Upper lobe of left lung (tissue), 6 donors: ENCODE data around the gene MRPS5. TPM values are rescaled to one million over a fixed set of nuclear protein-coding genes. Genes with fewer than 3 reads are reported as not detected.
"Not testable (repeated sequence)": the region's sequence is repeated elsewhere in the genome, so short reads cannot be mapped to it uniquely, and the experiment has no call there.

Experiments used
- ATAC-seq, 2 donors: fragments of 200-7000 bp; cut with Tn5 transposase; one replicate each; pipeline ENCODE4 v1.9.1; 2022; ENCODE audit warnings: mild to moderate bottlenecking in 2 of 2, moderate library complexity in 2 of 2; ENCODE audit not compliant: low FRiP score in 2 of 2
- DNase-seq, 2 donors: peaks; one replicate each; pipeline ENCODE4 v3.0.0-alpha.2; 2019 to 2020
- H3K27ac ChIP-seq, 4 donors: fragments of 200-600 bp; sonication (generic); one replicate each; pipeline ENCODE4 v1.5.1; 2016 to 2019
- H3K27me3 ChIP-seq, 4 donors: fragments of 200-600 bp; sonication (generic); one replicate each; pipeline ENCODE4 v1.5.1; 2017 to 2019
- H3K36me3 ChIP-seq, 4 donors: fragments of 200-600 bp; sonication (generic); one replicate each; pipeline ENCODE4 v1.5.1; 2016 to 2019
- H3K4me1 ChIP-seq, 4 donors: fragments of 200-600 bp; sonication (generic); one replicate each; pipeline ENCODE4 v1.5.1; 2018 to 2019
- H3K4me3 ChIP-seq, 4 donors: fragments of 200-600 bp; sonication (generic); one replicate each; pipeline ENCODE4 v1.5.1; 2017 to 2019; ENCODE audit warnings: mild to moderate bottlenecking in 2 of 4, moderate library complexity in 1 of 4
- H3K9me3 ChIP-seq, 4 donors: fragments of 200-600 bp; sonication (generic); one replicate each; pipeline ENCODE4 v1.5.1; 2018 to 2019
- EP300 ChIP-seq, 4 donors: sonication (generic); formaldehyde crosslinking; IDR thresholded peaks; one replicate each; pipeline ENCODE4 v1.5.1; 2017; ENCODE audit warnings: antibody characterized with exemption in 4 of 4, control low read depth in 2 of 4
- POLR2A ChIP-seq, 4 donors: fragments of 450-650 bp; IDR thresholded peaks; one replicate each; pipeline ENCODE4 v1.5.1; 2016 to 2017; ENCODE audit warnings: antibody characterized with exemption in 4 of 4, mild to moderate bottlenecking in 2 of 4
- POLR2AphosphoS5 ChIP-seq, 2 donors: sonication (generic); formaldehyde crosslinking; IDR thresholded peaks; one replicate each; pipeline ENCODE4 v1.5.1; 2017; ENCODE audit warnings: antibody characterized with exemption in 2 of 2
- WGBS, 2 donors: methylation state at CpG; one replicate each; pipeline ENCODE4 v1.1.5; 2017 to 2018; 5-methylcytosine and 5-hydroxymethylcytosine counted together
- total RNA-seq, 6 donors: library from RNA; depleted of rRNA in 4 of 6; stranded (reverse); fragments of >200 nt in 4 of 6; gene quantifications; one replicate each; pipeline versions ENCODE4 v1.1.0 to v1.2.1, GENCODE V29; 2016 to 2021
- TF ChIP-seq, protein P1 (sequence below), 6 experiments: fragments of 450-650 bp in 4 of 6; fragments of 200-600 bp in 2 of 6; sonication (generic) in 2 of 6; IDR thresholded peaks; one replicate each; pipeline ENCODE4 v1.5.1; 2016 to 2019; ENCODE audit warnings: antibody characterized with exemption in 6 of 6
- donor health status: DM: no; HTN: no; CAD: no; lungs with moderate emphysema.
- donor health status: DM: no; HTN: yes; CAD: no; lungs with severe emphysema.

The MRPS5 gene
- total RNA-seq, 6 donors from 2014 or later = 37.5 to 77.5 (median 47.9) TPM

DNA sequence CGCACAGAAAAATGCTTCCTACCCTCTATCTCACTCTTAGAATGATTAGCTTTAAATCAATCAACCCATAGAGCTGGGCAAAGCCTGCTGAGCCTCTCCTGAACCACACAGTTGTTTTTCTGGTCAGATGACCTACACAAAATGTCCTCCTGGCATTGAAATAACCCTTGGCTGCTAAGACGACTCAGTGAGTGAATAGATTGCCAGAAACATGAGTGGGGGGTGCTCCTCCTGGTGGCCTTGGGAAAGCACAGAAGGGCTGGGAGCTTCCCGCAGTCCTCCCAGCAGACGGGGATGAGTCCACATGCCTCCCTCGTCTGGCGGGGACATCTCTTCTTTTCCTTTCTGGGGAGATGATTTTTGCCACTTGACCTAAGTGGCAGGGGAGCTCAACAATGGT, 81.2 kb downstream of the MRPS5 start:
- H3K9me3 ChIP-seq = no peaks in the 10 kb centered on the region
- peaks cover 5 to 17% (median 9%) of the 10 kb centered on the region in 4 donors for H3K4me1 ChIP-seq
- ATAC-seq (no peak), DNase-seq (no peak)
- TF ChIP-seq POLR2A (IDR thresholded peaks at IDR 0.05) = no peak
- TF ChIP-seq, protein P1, sequence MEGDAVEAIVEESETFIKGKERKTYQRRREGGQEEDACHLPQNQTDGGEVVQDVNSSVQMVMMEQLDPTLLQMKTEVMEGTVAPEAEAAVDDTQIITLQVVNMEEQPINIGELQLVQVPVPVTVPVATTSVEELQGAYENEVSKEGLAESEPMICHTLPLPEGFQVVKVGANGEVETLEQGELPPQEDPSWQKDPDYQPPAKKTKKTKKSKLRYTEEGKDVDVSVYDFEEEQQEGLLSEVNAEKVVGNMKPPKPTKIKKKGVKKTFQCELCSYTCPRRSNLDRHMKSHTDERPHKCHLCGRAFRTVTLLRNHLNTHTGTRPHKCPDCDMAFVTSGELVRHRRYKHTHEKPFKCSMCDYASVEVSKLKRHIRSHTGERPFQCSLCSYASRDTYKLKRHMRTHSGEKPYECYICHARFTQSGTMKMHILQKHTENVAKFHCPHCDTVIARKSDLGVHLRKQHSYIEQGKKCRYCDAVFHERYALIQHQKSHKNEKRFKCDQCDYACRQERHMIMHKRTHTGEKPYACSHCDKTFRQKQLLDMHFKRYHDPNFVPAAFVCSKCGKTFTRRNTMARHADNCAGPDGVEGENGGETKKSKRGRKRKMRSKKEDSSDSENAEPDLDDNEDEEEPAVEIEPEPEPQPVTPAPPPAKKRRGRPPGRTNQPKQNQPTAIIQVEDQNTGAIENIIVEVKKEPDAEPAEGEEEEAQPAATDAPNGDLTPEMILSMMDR (IDR thresholded peaks at IDR 0.05) = no peak
- TF ChIP-seq POLR2AphosphoS5 (IDR thresholded peaks at IDR 0.05) = no peak
- no peak for TF ChIP-seq EP300 (IDR thresholded peaks at IDR 0.05)
- peak overlapping the region in 1 of 4 donors; percentile 5 for H3K27ac ChIP-seq
- no peak overlapping the region for H3K4me3 ChIP-seq
- WGBS, 2 donors = 67 to 76% methylated on average over 6 of the region's 6 CpGs
- no peaks in the 10 kb centered on the region for H3K36me3 ChIP-seq
- H3K27me3 ChIP-seq = no peaks in the 10 kb centered on the region

DNA sequence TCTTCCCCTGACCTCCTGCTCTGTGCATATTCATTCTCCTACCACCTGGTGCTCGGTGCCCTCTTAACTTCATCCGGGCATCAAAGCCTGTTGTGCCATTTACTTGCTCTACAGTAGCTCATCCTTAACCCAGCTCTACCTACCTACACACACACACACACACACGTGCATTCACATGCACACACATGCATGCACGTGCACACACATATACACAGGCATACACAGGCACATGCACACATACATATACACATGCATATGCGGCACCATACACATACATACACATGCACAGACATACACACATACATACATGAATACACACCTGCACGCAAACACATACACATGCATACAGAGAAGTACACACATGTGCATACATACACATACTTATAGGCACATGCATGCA, 81.6 kb downstream of the MRPS5 start:
- no peak for ATAC-seq
- Histone ChIP-seq H3K4me1 (peaks cover 5 to 17% (median 9%) of the 10 kb centered on the region in 4 donors), H3K27ac (peak overlapping the region in 1 of 4 donors; percentile 5), H3K27me3 (no peaks in the 10 kb centered on the region), H3K9me3 (no peaks in the 10 kb centered on the region), H3K4me3 (no peak overlapping the region), H3K36me3 (no peaks in the 10 kb centered on the region)
- DNase-seq = no peak
- 87 to 94% methylated on average over 6 of the region's 6 CpGs for WGBS, 2 donors
- TF ChIP-seq POLR2AphosphoS5 (IDR thresholded peaks at IDR 0.05) (no peak), EP300 (IDR thresholded peaks at IDR 0.05) (no peak), POLR2A (IDR thresholded peaks at IDR 0.05) (no peak)
- TF ChIP-seq, protein P1 (IDR thresholded peaks at IDR 0.05) = no peak

DNA sequence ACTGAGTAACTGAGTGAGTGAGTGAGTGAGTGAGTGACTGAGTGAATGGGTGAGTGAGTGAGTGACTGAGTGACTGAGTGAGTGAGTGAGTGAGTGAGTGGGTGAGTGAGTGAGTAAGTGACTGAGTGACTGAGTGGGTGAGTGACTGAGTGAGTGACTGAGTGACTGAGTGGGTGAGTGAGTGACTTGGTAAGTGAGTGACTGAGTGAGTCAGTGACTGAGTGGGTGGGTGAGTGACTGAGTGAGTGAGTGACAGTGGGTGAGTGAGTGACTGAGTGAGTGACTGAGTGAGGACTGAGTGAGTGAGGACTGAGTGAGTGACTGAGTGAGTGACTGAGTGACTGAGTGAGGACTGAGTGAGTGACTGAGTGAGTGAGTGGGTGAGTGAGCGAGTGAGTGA, 82.2 kb downstream of the MRPS5 start:
- Histone ChIP-seq H3K27ac (no peak overlapping the region), H3K36me3 (no peaks in the 10 kb centered on the region), H3K27me3 (no peaks in the 10 kb centered on the region), H3K4me1 (peaks cover 5 to 17% (median 9%) of the 10 kb centered on the region in 4 donors), H3K4me3 (no peak overlapping the region), H3K9me3 (no peaks in the 10 kb centered on the region)
- WGBS, 2 donors = 85 to 96% methylated on average over 1 of the region's 1 CpG
- ATAC-seq (no peak), DNase-seq (no peak)
- TF ChIP-seq POLR2A (IDR thresholded peaks at IDR 0.05) = no peak
- TF ChIP-seq, protein P1 (IDR thresholded peaks at IDR 0.05) = no peak
- no peak for TF ChIP-seq EP300 (IDR thresholded peaks at IDR 0.05)
- TF ChIP-seq POLR2AphosphoS5 (IDR thresholded peaks at IDR 0.05) = no peak

DNA sequence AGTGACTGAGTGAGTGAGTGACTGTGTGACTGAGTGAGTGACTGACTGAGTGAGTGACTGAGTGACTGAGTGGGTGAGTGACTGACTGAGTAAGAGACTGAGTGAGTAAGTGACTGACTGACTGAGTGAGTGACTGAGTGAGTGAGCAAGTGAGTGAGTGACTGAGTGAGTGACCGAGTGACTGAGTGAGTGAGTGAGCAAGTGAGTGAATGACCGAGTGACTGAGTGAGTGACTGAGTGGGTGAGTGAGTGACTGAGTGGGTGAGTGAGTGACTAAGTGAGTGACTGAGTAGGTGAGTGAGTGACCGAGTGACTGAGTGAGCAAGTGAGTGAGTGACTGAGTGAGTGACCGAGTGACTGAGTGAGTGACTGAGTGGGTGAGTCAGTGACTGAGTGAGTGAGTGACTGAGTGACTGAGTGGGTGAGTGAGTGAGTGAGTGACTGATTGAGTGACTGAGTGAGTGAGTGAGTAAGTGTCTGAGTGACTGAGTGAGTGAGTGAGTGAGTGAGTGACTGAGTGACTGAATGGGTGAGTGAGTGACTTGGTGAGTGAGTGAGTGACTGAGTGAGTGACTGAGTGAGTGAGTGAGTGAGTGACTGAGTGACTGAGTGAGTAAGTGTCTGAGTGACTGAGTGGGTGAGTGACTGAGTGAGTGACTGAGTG, 82.8 kb downstream of the MRPS5 start:
- DNase-seq = no peak
- Histone ChIP-seq H3K36me3 (no peaks in the 10 kb centered on the region), H3K4me3 (no peak overlapping the region), H3K4me1 (peaks cover 5 to 17% (median 9%) of the 10 kb centered on the region in 4 donors), H3K9me3 (no peaks in the 10 kb centered on the region), H3K27ac (no peak overlapping the region), H3K27me3 (no peaks in the 10 kb centered on the region)
- ATAC-seq = no peak
- WGBS, 2 donors = 91 to 92% methylated on average over 4 of the region's 4 CpGs
- TF ChIP-seq POLR2AphosphoS5 (IDR thresholded peaks at IDR 0.05) (no peak), POLR2A (IDR thresholded peaks at IDR 0.05) (no peak), EP300 (IDR thresholded peaks at IDR 0.05) (no peak)
- TF ChIP-seq, protein P1 (IDR thresholded peaks at IDR 0.05) = no peak

DNA sequence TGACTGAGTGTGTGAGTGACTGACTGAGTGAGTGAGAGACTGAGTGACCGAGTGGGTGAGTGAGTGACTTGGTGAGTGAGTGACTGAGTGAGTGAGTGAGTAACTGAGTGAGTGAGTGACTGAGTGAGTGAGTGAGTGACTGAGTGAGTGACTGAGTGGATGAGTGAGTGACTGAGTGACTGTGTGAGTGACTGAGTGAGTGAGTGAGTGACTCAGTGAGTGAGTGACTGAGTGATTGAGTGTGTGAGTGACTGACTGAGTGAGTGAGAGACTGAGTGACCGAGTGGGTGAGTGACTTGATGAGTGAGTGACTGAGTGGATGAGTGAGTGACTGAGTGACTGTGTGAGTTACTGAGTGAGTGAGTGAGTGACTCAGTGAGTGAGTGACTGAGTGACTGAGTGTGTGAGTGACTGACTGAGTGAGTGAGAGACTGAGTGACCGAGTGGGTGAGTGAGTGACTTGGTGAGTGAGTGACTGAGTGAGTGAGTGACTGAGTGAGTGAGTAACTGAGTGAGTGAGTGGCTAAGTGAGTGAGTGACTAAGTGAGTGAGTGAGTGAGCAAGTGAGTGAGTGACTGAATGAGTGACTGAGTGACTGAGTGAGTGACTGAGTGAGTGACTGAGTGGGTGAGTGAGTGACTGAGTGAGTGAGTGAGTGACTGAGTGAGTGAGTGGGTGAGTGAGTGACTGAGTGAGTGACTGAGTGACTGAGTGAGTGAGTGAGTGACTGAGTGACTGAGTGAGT, 83.6 kb downstream of the MRPS5 start:
- not testable (repeated sequence) for DNase-seq, H3K27me3 ChIP-seq, H3K4me3 ChIP-seq, ATAC-seq, H3K36me3 ChIP-seq, H3K9me3 ChIP-seq
- peaks cover 5 to 14% (median 9%) of the 10 kb centered on the region in 4 donors for H3K4me1 ChIP-seq
- peak overlapping the region in 1 of 4 donors; percentile 43 for H3K27ac ChIP-seq
- 89 to 91% methylated on average over 3 of the region's 3 CpGs for WGBS, 2 donors
